Activated CD4-positive, alpha-beta T cell treated with anti-CD3 and anti-CD28 coated beads, Interleukin-2, amount 50 U/mL, for 48 hours (primary cell): ENCODE results near the gene FBXO44.
"Not testable (repeated sequence)": the region's sequence is repeated elsewhere in the genome, so short reads cannot be mapped to it uniquely, and the experiment has no call there.

Experiments
- DNase-seq, 2 experiments: peaks; one replicate each; pipeline ENCODE4 v3.0.0-alpha.2; 2020

FBXO44 gene

GRCh38 chr1:11654137-11654938, at the start of gene FBXO44, which contains the start of gene FBXO2:
FBXO44 (plus strand) TSS chr1:11654877; CDS start chr1:11655836, 959 bp downstream.
FBXO2 (minus strand) TSS chr1:11654429; CDS start chr1:11654340, 89 bp downstream.
- peak; percentile 70 to 75 for DNase-seq

GRCh38 chr1:11606775-11607174, 47.9 kb upstream of the FBXO44 start:
- no peak for DNase-seq

GRCh38 chr1:11608596-11609130, 46.0 kb upstream of the FBXO44 start:
- DNase-seq: not testable (repeated sequence)

- DNase-seq: not testable (repeated sequence)
Observed at GRCh38 chr1:11609378-11609777, 45.3 kb upstream of the FBXO44 start.

GRCh38 chr1:11610629-11611180, 44.0 kb upstream of the FBXO44 start:
- no peak for DNase-seq

- no peak for DNase-seq
Observed at GRCh38 chr1:11611638-11612327, 42.9 kb upstream of the FBXO44 start.

- no peak for DNase-seq
Observed at GRCh38 chr1:11613347-11613746, 41.3 kb upstream of the FBXO44 start.

- no peak for DNase-seq
Observed at GRCh38 chr1:11615090-11615489, 39.6 kb upstream of the FBXO44 start.

GRCh38 chr1:11616766-11617165, 37.9 kb upstream of the FBXO44 start:
- DNase-seq: no peak

GRCh38 chr1:11617314-11617713, 37.4 kb upstream of the FBXO44 start:
- no peak for DNase-seq

GRCh38 chr1:11617741-11618140, 36.9 kb upstream of the FBXO44 start:
- DNase-seq: no peak

GRCh38 chr1:11620405-11620804, 34.3 kb upstream of the FBXO44 start:
- no peak for DNase-seq

GRCh38 chr1:11620924-11621323, 33.8 kb upstream of the FBXO44 start:
- DNase-seq: no peak

- DNase-seq: no peak
Observed at GRCh38 chr1:11622398-11622797, 32.3 kb upstream of the FBXO44 start.

- no peak for DNase-seq
Observed at GRCh38 chr1:11623702-11624101, 31.0 kb upstream of the FBXO44 start.

GRCh38 chr1:11626551-11626950, 28.1 kb upstream of the FBXO44 start:
- DNase-seq: no peak

- DNase-seq: no peak
Observed at GRCh38 chr1:11628767-11629166, 25.9 kb upstream of the FBXO44 start.

- DNase-seq: no peak
Observed at GRCh38 chr1:11629184-11630016, 25.3 kb upstream of the FBXO44 start.

- DNase-seq: no peak
Observed at GRCh38 chr1:11634365-11635192, 20.1 kb upstream of the FBXO44 start.

- no peak for DNase-seq
Observed at GRCh38 chr1:11638121-11638520, 16.6 kb upstream of the FBXO44 start.

- no peak for DNase-seq
Observed at GRCh38 chr1:11639372-11639771, 15.3 kb upstream of the FBXO44 start.

GRCh38 chr1:11640101-11640500, 14.6 kb upstream of the FBXO44 start:
- DNase-seq: no peak
